CD4-positive, alpha-beta T cell treated with Interferon alpha-2 for 1 hour (primary cell): ENCODE results near the gene LY6G6F.
A peak's percentile ranks its signal among the peaks of the same experiment; 100 is the strongest.

ENCODE experiments used
- DNase-seq, 2 donors: peaks; one replicate each; pipeline ENCODE4 v3.0.0-alpha.2; 2020 to 2022

The LY6G6F gene

GRCh38 chr6:31676904-31677303 is 29.8 kb upstream of the LY6G6F start:
- DNase-seq = no peak

DNA sequence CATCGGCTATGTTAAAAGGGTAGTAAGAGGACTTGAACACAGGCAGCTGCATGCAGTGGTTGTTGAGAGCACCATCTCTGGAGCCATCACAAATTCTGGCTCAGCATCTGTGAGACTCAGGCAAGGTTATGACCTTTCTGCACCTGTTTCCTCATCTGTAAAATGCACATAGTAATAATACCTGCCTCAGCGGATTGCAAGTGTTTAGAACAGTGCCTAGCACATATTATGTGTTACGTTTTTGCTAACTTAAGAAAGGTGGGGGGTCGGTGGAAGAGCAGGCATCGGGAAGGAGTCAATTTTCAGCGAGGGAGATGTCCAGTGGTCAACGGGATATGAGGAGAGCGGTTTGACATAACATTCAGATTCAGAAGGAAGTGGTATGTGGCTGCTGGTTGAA is 28.7 kb upstream of the LY6G6F start:
- DNase-seq = no peak

DNA sequence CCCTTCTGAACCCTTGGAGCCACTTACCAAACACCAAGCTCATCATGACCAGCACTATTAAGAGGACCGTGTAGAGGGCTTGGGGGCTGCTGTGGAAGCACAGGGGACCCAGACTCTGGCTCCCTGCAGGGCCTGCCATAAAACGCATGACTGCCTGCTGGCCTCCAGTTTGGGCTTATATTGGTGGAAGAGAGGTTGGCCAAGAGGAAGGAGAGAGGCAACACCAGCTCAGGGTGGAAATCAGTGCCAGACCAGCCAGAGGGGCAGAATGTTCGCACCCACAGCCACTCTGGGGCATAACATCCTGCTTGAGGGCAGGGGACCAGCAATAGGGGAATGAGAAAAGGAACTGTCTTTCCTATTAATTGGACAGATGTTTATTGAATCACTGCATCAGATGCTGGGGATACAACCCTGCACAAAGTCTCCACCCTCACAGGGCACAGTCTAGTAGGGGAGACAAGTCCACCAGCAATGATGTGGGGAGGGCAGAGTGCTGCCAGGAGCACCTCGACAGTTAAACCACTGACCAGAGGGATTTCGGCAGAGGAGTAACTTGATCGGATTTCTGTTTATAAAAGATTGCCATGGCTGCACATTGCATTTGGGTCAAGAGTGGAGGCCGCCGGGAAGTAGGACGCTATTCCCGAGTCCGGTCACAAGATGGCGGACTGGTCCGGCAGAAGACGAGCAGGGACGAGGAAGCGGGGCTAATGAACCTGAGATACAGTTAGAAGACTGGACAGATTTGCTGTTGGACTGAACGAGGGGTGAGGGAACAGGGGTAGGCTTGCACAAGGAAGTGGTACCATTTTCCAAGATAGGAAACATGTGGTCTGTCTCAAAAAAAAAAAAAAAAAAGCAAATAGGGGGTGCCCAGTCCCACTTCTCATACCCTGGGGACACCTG is 26.2 kb upstream of the LY6G6F start, which contains the start of gene LY6G5C:
LY6G5C (minus strand) TSS at position 842 of the 909 bp plus-strand sequence; CDS start at position 148, 694 bp downstream.
- peak; percentile 77 to 80 for DNase-seq

- DNase-seq = peak; percentile 9 to 44
Observed at GRCh38 chr6:31681135-31681671, 25.5 kb upstream of the LY6G6F start.

GRCh38 chr6:31683591-31683990 is 23.1 kb upstream of the LY6G6F start:
- DNase-seq = no peak

DNA sequence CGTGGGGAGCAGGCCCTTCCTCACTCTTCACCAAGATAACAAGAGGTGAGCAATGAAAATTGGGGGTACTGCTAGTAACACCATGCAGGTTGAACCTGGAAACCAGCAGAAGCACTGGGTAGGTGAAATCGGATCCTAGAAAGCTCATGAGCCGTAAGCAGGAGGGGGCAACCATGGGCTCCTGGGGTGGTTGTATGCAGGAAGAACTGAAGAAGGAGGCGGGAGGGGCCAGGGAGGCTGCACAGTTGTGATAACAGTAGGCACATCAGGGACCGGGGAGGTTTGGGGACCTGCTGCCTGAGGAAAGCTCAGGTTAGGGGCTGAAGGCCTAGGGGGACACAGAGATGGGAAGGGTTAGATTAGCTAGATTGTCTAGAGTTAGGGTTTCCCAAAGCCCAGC is 20.2 kb upstream of the LY6G6F start:
- DNase-seq = no peak

DNA sequence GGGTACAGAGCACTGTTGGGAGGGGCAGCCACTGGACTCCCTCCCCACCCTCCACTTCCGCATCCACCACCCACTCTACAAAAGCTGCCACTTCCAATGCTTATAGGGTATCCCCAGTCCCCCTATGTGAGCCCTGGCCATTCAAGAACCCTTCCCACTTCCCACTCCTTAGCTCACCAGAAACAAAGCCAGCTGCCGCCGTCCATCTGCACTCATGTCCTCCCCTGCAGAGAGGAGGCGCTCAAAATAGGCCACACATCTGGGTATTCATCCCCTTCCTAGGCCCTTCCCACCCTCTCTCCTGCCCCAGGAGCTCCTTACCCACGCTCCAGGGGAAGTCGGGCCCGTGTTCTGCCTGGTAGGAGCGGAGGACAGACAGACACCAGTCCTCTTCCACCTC is 19.3 kb upstream of the LY6G6F start:
- no peak for DNase-seq

DNA sequence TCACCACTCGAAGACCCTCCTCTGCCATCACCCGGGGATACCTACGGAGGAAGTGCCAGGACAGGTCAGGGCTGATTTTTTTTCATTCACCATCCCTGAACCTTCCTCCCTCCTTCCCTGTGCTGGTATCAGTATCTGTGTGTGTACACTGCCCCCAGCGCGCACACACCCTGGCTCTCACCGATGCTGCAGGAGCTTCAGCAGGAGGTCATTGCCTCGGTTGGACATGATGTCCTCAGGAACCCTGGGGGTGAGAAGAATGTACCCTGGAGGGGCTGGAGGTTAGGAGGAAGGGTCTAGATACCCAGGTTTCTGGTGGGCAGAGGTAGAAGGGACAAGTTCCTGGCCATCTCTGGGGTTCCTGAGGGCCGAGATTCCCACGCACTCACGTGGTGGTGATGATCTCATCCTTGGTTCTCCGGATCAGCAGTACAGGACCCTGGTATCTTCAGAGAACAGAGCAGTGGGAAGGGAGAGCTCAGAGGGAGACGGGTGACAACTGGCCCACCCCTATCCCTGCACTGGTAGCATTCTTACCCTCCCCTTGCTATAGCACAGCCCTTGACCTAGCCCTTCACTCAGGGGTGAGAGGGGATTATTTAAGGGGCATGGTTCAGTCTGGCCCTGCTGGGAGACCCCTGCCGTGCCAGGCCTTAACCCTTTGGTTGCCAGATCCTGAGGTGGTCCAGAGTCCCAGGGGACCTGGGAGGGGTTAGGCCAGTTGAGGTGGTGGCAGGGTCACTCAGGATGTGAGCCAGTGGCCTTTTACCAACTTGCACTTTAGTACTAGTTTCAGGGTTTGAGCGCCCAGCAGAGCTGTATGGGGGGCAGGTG is 18.6 kb upstream of the LY6G6F start:
- no peak for DNase-seq

DNA sequence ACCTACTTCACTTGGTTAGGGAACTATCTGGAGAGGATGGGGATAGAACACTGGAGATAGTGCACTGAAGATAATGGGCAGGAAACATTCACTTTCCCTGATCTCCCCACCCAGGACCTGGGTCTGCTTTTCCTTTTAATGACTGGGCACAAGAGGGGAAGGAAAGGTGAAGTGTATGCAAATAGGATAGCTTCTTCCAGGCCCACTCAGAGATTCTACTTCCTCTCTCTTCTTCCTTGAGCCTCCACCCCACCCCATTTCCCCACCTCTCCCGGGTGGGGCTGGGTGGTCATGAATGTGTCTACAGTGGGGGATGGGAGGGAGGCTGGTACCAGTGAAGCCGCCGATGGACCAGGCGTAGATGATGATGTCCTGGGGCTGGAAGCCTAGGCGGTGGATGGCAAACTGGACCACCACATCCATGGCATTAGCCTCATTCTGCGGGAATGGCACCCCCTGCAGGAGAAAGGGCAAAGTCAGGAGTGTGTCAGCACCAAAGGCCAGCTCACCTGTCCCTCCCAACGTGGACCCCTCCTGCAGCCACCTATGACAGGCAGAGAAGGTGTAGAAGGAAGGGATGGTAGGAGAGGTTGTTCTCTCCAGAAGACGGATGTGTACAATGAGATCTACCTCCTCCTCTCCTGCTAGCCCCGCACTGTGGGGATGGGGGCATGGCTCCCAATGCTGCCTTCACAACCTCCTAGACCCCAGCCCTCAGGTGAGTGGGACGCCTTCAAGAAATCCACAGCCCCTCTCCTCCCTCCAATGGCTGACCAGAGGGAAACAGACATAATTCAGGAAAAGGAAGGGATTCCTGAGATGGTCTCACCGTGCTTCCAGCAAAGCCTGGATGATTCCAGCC is 17.2 kb upstream of the LY6G6F start:
- peak in 1 of 2 donors; percentile 18 for DNase-seq

- DNase-seq = no peak
Observed at GRCh38 chr6:31690231-31691077, 16.2 kb upstream of the LY6G6F start.

GRCh38 chr6:31691078-31691463 is 15.6 kb upstream of the LY6G6F start:
- DNase-seq = no peak

DNA sequence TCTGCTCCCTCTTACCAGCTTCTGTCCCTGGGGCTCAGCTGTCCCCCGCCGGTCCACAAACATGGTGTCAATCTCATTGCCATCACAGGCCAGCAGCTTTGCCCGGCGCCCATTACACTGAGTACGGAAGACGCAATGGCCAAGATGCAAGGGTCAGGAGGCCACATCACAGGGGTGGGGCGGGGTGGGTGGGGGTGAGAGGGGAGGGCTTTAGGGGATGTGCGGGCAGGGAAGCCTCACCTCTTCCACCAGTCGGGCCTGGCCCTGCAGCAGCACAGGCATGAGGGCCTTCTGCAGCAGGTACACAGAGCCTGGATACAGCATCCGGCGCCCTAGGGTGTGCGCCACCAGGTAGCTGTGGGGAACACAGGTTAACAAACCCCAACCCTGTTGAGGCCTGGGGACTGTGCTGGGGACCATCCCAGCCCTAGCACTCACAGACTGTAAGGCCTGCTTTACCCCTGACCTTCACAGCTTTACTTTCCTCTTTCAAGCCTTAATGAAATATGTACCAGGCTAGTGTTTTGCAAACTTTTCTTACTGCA is 15.0 kb upstream of the LY6G6F start:
- no peak for DNase-seq

- DNase-seq = no peak
Observed at GRCh38 chr6:31692353-31692752, 14.3 kb upstream of the LY6G6F start.

DNA sequence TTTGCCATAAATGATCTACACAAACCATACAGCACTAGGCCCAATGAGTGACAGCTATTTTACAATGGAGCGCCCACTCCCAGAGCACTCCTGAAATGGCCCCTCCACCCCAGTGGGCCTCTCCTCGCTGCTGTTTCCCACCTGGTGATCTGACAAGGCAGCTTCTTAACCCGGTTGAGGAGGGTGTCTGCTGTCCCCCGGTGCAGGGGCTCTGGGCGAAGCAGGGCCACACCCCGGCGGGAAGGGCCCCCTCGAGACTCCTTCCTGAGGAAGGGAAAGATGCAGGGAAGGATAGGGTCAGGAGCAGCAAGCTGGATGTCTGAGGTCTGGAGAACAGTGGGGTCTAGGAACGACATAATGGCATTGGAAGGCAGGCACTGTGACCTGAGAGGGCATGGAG is 13.8 kb upstream of the LY6G6F start:
- no peak for DNase-seq

- no peak for DNase-seq
Observed at GRCh38 chr6:31693535-31693934, 13.1 kb upstream of the LY6G6F start.

GRCh38 chr6:31697555-31697954 is 9.1 kb upstream of the LY6G6F start:
- no peak for DNase-seq

GRCh38 chr6:31700740-31701401 is 5.8 kb upstream of the LY6G6F start:
- DNase-seq = no peak

GRCh38 chr6:31701666-31702404 is 4.8 kb upstream of the LY6G6F start:
- DNase-seq = no peak

DNA sequence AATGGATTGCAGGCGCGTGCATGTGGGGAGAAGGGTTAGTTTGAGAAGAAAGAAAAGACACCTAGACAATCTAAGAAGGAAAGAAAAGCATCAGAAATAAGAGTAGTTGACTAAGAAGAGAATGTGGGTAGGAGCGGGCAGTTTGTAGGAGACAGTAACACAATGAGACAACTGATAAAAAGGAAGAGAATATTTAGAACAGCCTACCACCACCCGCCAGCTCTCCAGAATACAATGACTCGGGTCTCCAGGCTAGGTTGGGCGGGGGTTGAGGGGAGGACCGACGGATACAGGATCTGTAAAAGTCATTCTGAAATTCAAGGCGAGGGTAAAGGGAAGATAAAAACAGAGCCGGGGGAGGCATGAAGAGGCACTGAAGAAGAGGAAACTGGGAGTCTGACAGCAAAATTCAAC is 4.3 kb upstream of the LY6G6F start:
- no peak for DNase-seq
